Common myeloid progenitor, CD34-positive (primary cell): ENCODE results near the gene BCAR3.

Experiments
- CTCF ChIA-PET: fragments of 350-600 bp; sonication (Branson Sonifier 250); formaldehyde crosslinking; loops from one replicate; lab custom pipeline; 2021; ENCODE audit warnings: antibody characterized with exemption; lab: Charles Lee
- POLR2A ChIA-PET: fragments of 350-600 bp; sonication (Branson Sonifier 250); formaldehyde crosslinking; loops from one replicate; lab custom pipeline; 2021; ENCODE audit warnings: antibody characterized with exemption; lab: Charles Lee
- DNase-seq, 3 donors: peaks; one replicate each; pipeline versions ENCODE4 v3.0.0 to v3.0.0-alpha.2; 2013
- H3K27ac ChIP-seq, 2 experiments: 1 replicate in 1 of 2; 2 replicates in 1 of 2; pipeline ENCODE4 v1.7.0; 2013; ENCODE audit warnings: inconsistent platforms in 2 of 2, low read length in 2 of 2, mild to moderate bottlenecking in 2 of 2, low read depth in 1 of 2, moderate library complexity in 1 of 2; ENCODE audit not compliant: severe bottlenecking in 2 of 2, insufficient read depth in 1 of 2, poor library complexity in 1 of 2
- H3K27me3 ChIP-seq, 5 experiments: replicated peaks in 2 of 5; 1 replicate in 3 of 5; 2 replicates in 2 of 5; pipeline versions ENCODE4 v1.6.1 to v1.7.0; 2013; ENCODE audit warnings: low read length in 4 of 5, mild to moderate bottlenecking in 2 of 5, moderate library complexity in 2 of 5, inconsistent platforms in 1 of 5; ENCODE audit not compliant: insufficient read depth in 5 of 5, control insufficient read depth in 4 of 5
- H3K36me3 ChIP-seq, 4 experiments: 1 replicate in 2 of 4; 2 replicates in 2 of 4; pipeline versions ENCODE4 v1.6.1 to v1.7.0; 2013; ENCODE audit warnings: low read length in 3 of 4, control low read depth in 1 of 4, mild to moderate bottlenecking in 1 of 4; ENCODE audit not compliant: control insufficient read depth in 4 of 4, insufficient read depth in 4 of 4
- H3K4me1 ChIP-seq, 4 experiments: 1 replicate in 3 of 4; 2 replicates in 1 of 4; pipeline versions ENCODE4 v1.6.1 to v1.7.1; 2013; ENCODE audit warnings: low read length in 3 of 4, mild to moderate bottlenecking in 3 of 4, control low read depth in 1 of 4, inconsistent platforms in 1 of 4, moderate library complexity in 1 of 4; ENCODE audit not compliant: control insufficient read depth in 4 of 4, insufficient read depth in 4 of 4; ENCODE audit errors: control extremely low read depth in 1 of 4
- H3K4me3 ChIP-seq, 7 experiments: 1 replicate in 4 of 7; 2 replicates in 3 of 7; pipeline versions ENCODE4 v1.5.1 to v1.7.0; 2013; ENCODE audit warnings: mild to moderate bottlenecking in 7 of 7, low read length in 6 of 7, moderate library complexity in 6 of 7, inconsistent platforms in 2 of 7, low read depth in 2 of 7, control low read depth in 1 of 7; ENCODE audit not compliant: insufficient read depth in 4 of 7, control insufficient read depth in 1 of 7; ENCODE audit errors: extremely low read depth in 1 of 7
- H3K9me3 ChIP-seq, 5 experiments: 1 replicate in 4 of 5; 2 replicates in 1 of 5; pipeline versions ENCODE4 v1.6.1 to v1.7.1; 2013; ENCODE audit warnings: low read length in 4 of 5, mild to moderate bottlenecking in 2 of 5, inconsistent platforms in 1 of 5, low read depth in 1 of 5, moderate library complexity in 1 of 5; ENCODE audit not compliant: control insufficient read depth in 4 of 5, insufficient read depth in 2 of 5; ENCODE audit errors: control extremely low read depth in 1 of 5
- WGBS: methylation state at CpG from one replicate; pipeline ENCODE4 v1.1.5; 2013; ENCODE audit not compliant: insufficient coverage; 5-methylcytosine and 5-hydroxymethylcytosine counted together

The BCAR3 gene

GRCh38 chr1:93608187-93609109, 73.2 kb downstream of the BCAR3 start:
- Histone ChIP-seq H3K4me1 (no peaks in the 10 kb centered on the region), H3K4me3 (no peak overlapping the region), H3K27ac (no peak overlapping the region), H3K27me3 (peaks cover 0 to 1% (median 0%) of the 10 kb centered on the region in 5 experiments), H3K36me3 (no peaks in the 10 kb centered on the region), H3K9me3 (no peaks in the 10 kb centered on the region)
- 96% methylated on average over 13 of the region's 15 CpGs for WGBS
- DNase-seq = no peak
- ChIA-PET CTCF (interaction anchor here (0.6 to 4.9 kb wide), 3 partner anchors 12 to 81 kb away, joined by 3 to 17 read pairs (median 4); no protein-coding TSS in a partner anchor), POLR2A (no interaction called here)

GRCh38 chr1:93607814-93608186, 73.8 kb downstream of the BCAR3 start:
- CTCF ChIA-PET = interaction anchor here (1.0 to 4.9 kb wide), 2 partner anchors 12 to 16 kb away, joined by 4 to 17 read pairs; no protein-coding TSS in a partner anchor
- Histone ChIP-seq H3K36me3 (no peaks in the 10 kb centered on the region), H3K27ac (no peak overlapping the region), H3K9me3 (no peaks in the 10 kb centered on the region), H3K4me3 (no peak overlapping the region), H3K4me1 (no peaks in the 10 kb centered on the region), H3K27me3 (peaks cover 0 to 1% (median 0%) of the 10 kb centered on the region in 5 experiments)
- 100% methylated on average over 2 of the region's 5 CpGs for WGBS
- no peak for DNase-seq
- POLR2A ChIA-PET = interaction anchor here (0.6 kb wide), 1 partner anchor 127 kb away, joined by 3 read pairs; no protein-coding TSS in a partner anchor

GRCh38 chr1:93605812-93606512, 75.7 kb downstream of the BCAR3 start:
- Histone ChIP-seq H3K36me3 (no peaks in the 10 kb centered on the region), H3K27ac (no peak overlapping the region), H3K4me3 (no peak overlapping the region), H3K27me3 (peaks cover 0 to 1% (median 0%) of the 10 kb centered on the region in 5 experiments), H3K9me3 (no peaks in the 10 kb centered on the region), H3K4me1 (no peaks in the 10 kb centered on the region)
- no peak for DNase-seq
- ChIA-PET CTCF (no interaction called here), POLR2A (no interaction called here)
- 100% methylated on average over 4 of the region's 4 CpGs for WGBS

- Histone ChIP-seq H3K36me3 (no peaks in the 10 kb centered on the region), H3K4me1 (no peaks in the 10 kb centered on the region), H3K27ac (no peak overlapping the region), H3K9me3 (no peaks in the 10 kb centered on the region), H3K27me3 (peaks cover 0 to 1% (median 0%) of the 10 kb centered on the region in 5 experiments), H3K4me3 (no peak overlapping the region)
- CTCF ChIA-PET = no interaction called here
- 98% methylated on average over 8 of the region's 10 CpGs for WGBS
- no peak for DNase-seq
- POLR2A ChIA-PET = no interaction called here
Measured at GRCh38 chr1:93605026-93605568, 76.5 kb downstream of the BCAR3 start.

GRCh38 chr1:93604411-93604810, 77.2 kb downstream of the BCAR3 start:
- H3K4me1 ChIP-seq = no peaks in the 10 kb centered on the region
- DNase-seq = no peak
- no peaks in the 10 kb centered on the region for H3K9me3 ChIP-seq
- no peak overlapping the region for H3K4me3 ChIP-seq
- WGBS = 78% methylated on average over 1 of the region's 1 CpG
- ChIA-PET POLR2A (no interaction called here), CTCF (no interaction called here)
- peaks cover 0 to 1% (median 0%) of the 10 kb centered on the region in 5 experiments for H3K27me3 ChIP-seq
- no peak overlapping the region for H3K27ac ChIP-seq
- no peaks in the 10 kb centered on the region for H3K36me3 ChIP-seq

- POLR2A ChIA-PET = no interaction called here
- CTCF ChIA-PET = no interaction called here
- 100% methylated on average over 4 of the region's 4 CpGs for whole genome bisulfite sequencing
- Histone ChIP-seq H3K9me3 (no peaks in the 10 kb centered on the region), H3K4me1 (no peaks in the 10 kb centered on the region), H3K4me3 (no peak overlapping the region), H3K27me3 (peaks cover 0 to 1% (median 0%) of the 10 kb centered on the region in 5 experiments), H3K36me3 (no peaks in the 10 kb centered on the region), H3K27ac (no peak overlapping the region)
- DNase-seq = no peak
Measured at GRCh38 chr1:93603601-93604000, 78.0 kb downstream of the BCAR3 start.
